Suprapubic skin (tissue), 4 donors: ENCODE results near the gene VPS52.

Experiments used
- EP300 ChIP-seq: sonication (generic); formaldehyde crosslinking; IDR thresholded peaks from one replicate; pipeline ENCODE4 v1.6.1; 2017; ENCODE audit warnings: antibody characterized with exemption
- POLR2A ChIP-seq, 2 donors: fragments of 450-650 bp; IDR thresholded peaks; one replicate each; pipeline ENCODE4 v1.6.1; 2017; ENCODE audit warnings: antibody characterized with exemption in 2 of 2, mild to moderate bottlenecking in 2 of 2, moderate library complexity in 2 of 2
- POLR2AphosphoS5 ChIP-seq, 3 donors: sonication (generic); formaldehyde crosslinking; IDR thresholded peaks; one replicate each; pipeline ENCODE4 v1.6.1; 2017; ENCODE audit warnings: antibody characterized with exemption in 3 of 3
- TF ChIP-seq, protein P1 (sequence below), 2 donors: fragments of 200-600 bp in 1 of 2; fragments of 450-650 bp in 1 of 2; sonication (generic) in 1 of 2; IDR thresholded peaks; one replicate each; pipeline ENCODE4 v1.5.1; 2016 to 2019; ENCODE audit warnings: antibody characterized with exemption in 2 of 2, mild to moderate bottlenecking in 1 of 2, moderate library complexity in 1 of 2

DNA sequence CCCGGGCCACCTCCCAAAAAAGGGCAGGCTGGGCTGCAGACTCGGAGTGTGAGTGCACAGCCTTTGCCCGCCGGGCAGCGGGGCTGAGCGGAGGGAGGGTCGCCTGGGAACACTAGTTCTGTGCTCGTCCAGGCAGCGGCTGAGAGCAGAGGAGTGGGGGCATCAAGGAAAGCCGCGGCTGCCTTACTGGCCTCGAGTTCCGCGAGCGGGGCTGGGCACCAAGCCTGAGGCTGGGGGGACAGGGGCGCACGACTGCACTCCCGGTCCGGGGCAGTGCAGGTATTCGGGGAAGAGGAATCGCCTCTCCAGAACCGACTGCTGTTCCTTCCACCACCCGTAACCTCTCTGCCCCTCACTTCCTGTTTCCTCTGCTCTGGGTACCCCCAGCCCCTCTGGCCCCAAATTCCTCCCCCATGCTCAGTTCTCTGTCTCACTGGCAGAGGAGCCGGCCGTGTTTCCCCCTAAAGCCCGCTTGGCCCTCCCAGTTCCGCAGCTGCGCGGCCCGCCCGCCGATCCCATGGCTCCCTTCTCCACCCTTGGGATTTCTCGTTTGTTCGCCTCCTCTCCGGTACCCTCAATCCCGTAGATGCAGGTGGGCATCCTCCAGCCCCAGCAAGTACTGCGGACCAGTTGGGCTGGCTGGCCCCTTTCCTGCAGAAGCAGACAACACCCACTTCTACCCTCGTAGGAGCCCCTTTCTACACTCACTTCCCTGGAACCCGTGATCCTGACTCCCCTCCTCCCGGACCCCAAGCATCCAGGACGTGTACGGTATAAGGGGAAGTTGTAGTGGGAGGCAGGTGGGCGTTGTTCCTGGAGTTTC is 58.3 kb downstream of the VPS52 start:
- TF ChIP-seq, protein P1, sequence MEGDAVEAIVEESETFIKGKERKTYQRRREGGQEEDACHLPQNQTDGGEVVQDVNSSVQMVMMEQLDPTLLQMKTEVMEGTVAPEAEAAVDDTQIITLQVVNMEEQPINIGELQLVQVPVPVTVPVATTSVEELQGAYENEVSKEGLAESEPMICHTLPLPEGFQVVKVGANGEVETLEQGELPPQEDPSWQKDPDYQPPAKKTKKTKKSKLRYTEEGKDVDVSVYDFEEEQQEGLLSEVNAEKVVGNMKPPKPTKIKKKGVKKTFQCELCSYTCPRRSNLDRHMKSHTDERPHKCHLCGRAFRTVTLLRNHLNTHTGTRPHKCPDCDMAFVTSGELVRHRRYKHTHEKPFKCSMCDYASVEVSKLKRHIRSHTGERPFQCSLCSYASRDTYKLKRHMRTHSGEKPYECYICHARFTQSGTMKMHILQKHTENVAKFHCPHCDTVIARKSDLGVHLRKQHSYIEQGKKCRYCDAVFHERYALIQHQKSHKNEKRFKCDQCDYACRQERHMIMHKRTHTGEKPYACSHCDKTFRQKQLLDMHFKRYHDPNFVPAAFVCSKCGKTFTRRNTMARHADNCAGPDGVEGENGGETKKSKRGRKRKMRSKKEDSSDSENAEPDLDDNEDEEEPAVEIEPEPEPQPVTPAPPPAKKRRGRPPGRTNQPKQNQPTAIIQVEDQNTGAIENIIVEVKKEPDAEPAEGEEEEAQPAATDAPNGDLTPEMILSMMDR (IDR thresholded peaks at IDR 0.05): no peak
- TF ChIP-seq EP300 (no peak), POLR2AphosphoS5 (IDR thresholded peaks at IDR 0.05) (no peak), POLR2A (IDR thresholded peaks at IDR 0.05) (no peak)
